NCI-H128 (cell line): ENCODE results near the gene LAMP1.
"Not testable (repeated sequence)": the region's sequence is repeated elsewhere in the genome, so short reads cannot be mapped to it uniquely, and the experiment has no call there.

Source experiments
- DNase-seq: peaks from one replicate; lab custom pipeline; 2025; ENCODE audit not compliant: unreplicated experiment; lab: John Stamatoyannopoulos, UW

LAMP1 gene

GRCh38 chr13:113296823-113297369 lies at the start of gene LAMP1:
TSS of gene LAMP1 (plus strand) at chr13:113297239. CDS start at chr13:113297435, 196 bp downstream.
- DNase-seq = peak; percentile 81

GRCh38 chr13:113252516-113253095 lies 44.4 kb upstream of the LAMP1 start:
- no peak for DNase-seq

GRCh38 chr13:113257908-113258307 lies 39.1 kb upstream of the LAMP1 start:
- DNase-seq = not testable (repeated sequence)

- no peak for DNase-seq
These were observed 38.6 kb upstream of the LAMP1 start for GRCh38 chr13:113258321-113259054.

- DNase-seq = no peak
These were observed 36.0 kb upstream of the LAMP1 start for GRCh38 chr13:113260996-113261395.

- not testable (repeated sequence) for DNase-seq
These were observed 34.0 kb upstream of the LAMP1 start for GRCh38 chr13:113263016-113263415.

- no peak for DNase-seq
These were observed 29.2 kb upstream of the LAMP1 start for GRCh38 chr13:113267642-113268405.

- DNase-seq = no peak
These were observed 25.0 kb upstream of the LAMP1 start for GRCh38 chr13:113272031-113272430.

- DNase-seq = no peak
These were observed 24.3 kb upstream of the LAMP1 start for GRCh38 chr13:113272701-113273181.

- DNase-seq = no peak
These were observed 23.7 kb upstream of the LAMP1 start for GRCh38 chr13:113273321-113273720.

GRCh38 chr13:113273851-113274590 lies 23.0 kb upstream of the LAMP1 start:
- DNase-seq = no peak

- no peak for DNase-seq
These were observed 22.3 kb upstream of the LAMP1 start for GRCh38 chr13:113274721-113275120.

- DNase-seq = no peak
These were observed 21.7 kb upstream of the LAMP1 start for GRCh38 chr13:113275387-113275786.

- DNase-seq = no peak
These were observed 16.9 kb upstream of the LAMP1 start for GRCh38 chr13:113280126-113280525.

- DNase-seq = no peak
These were observed 13.1 kb upstream of the LAMP1 start for GRCh38 chr13:113283904-113284303.

GRCh38 chr13:113288880-113289279 lies 8.2 kb upstream of the LAMP1 start:
- no peak for DNase-seq

GRCh38 chr13:113291129-113291528 lies 5.9 kb upstream of the LAMP1 start:
- DNase-seq = no peak

GRCh38 chr13:113292021-113292862 lies 4.8 kb upstream of the LAMP1 start:
- DNase-seq = no peak

GRCh38 chr13:113293686-113294085 lies 3.4 kb upstream of the LAMP1 start:
- DNase-seq = no peak

- no peak for DNase-seq
These were observed 1.3 kb upstream of the LAMP1 start for GRCh38 chr13:113295776-113296175.
